OCI-LY1 (cell line): Measurements from ENCODE around the gene ZNHIT2.

Experiments used
- CTCF ChIP-seq: fragments of 200-600 bp; sonication (generic), shearing (Covaris generic); IDR thresholded peaks from 2 replicates; pipeline ENCODE4 v1.5.1; 2017; ENCODE audit warnings: mild to moderate bottlenecking, antibody characterized with exemption, low read length, moderate library complexity, mixed read lengths
- EZH2 ChIP-seq: fragments of 200-600 bp; sonication (generic), shearing (Covaris generic); IDR thresholded peaks from 2 replicates; pipeline ENCODE4 v1.8.0; 2017; ENCODE audit warnings: borderline replicate concordance, mixed run types, mild to moderate bottlenecking, antibody characterized with exemption, low read length, moderate library complexity, mixed read lengths

GRCh38 chr11:65111159-65111743, 6.2 kb downstream of the ZNHIT2 start:
- TF ChIP-seq EZH2 (no peak), CTCF (no peak)
